ENCODE data around the gene ZNF169. TPM values are rescaled to one million over a fixed set of nuclear protein-coding genes. Genes with fewer than 3 reads are reported as not detected.
A peak's percentile ranks its signal among the peaks of the same experiment; 100 is the strongest.
"Not testable (repeated sequence)": the region's sequence is repeated elsewhere in the genome, so short reads cannot be mapped to it uniquely, and the experiment has no call there.

Gene ZNF169
- total RNA-seq, 2 donors from 2014 or later, result 7.7 to 7.8 TPM

GRCh38 chr9:94250456-94250855 is 8.6 kb upstream of the ZNF169 start:
- no peaks in the 10 kb centered on the region for H3K27me3 Mint-ChIP-seq (ENCODE audit: insufficient read depth)
- peaks cover 15% of the 10 kb centered on the region for H3K4me1 Mint-ChIP-seq
- H3K36me3 Mint-ChIP-seq (ENCODE audit: low read depth), result no peaks in the 10 kb centered on the region
- H3K9me3 ChIP-seq (ENCODE audit: control insufficient read depth, low read length), result peaks cover 1% of the 10 kb centered on the region
- 51 to 68% methylated on average over 4 of the region's 4 CpGs for WGBS, 2 experiments (ENCODE audit: insufficient coverage in 1 of 2, insufficient read length in 1 of 2)
- no peaks in the 10 kb centered on the region for H3K27me3 ChIP-seq (ENCODE audit: control insufficient read depth, insufficient read depth, low read length, poor library complexity, severe bottlenecking)
- peak; percentile 76 for DNase-seq
- no peak overlapping the region for H3K4me3 ChIP-seq (ENCODE audit: low read length)
- no peak overlapping the region for H3K4me3 Mint-ChIP-seq
- H3K9me3 Mint-ChIP-seq, result peaks cover 4% of the 10 kb centered on the region
- H3K36me3 ChIP-seq (ENCODE audit: control insufficient read depth, insufficient read depth, low read length), result no peaks in the 10 kb centered on the region
- no peak overlapping the region for H3K27ac ChIP-seq (ENCODE audit: low read depth, low read length)
- H3K9ac ChIP-seq (ENCODE audit: extremely low read depth, low read length, poor library complexity, severe bottlenecking), result no peak overlapping the region
- no peak for TF ChIP-seq CTCF (conservative IDR thresholded peaks at IDR 0.05)
- H3K27ac Mint-ChIP-seq, result no peak overlapping the region
- no peaks in the 10 kb centered on the region for H3K4me1 ChIP-seq (ENCODE audit: control insufficient read depth, insufficient read depth, low read length)

GRCh38 chr9:94256007-94256406 is 3.1 kb upstream of the ZNF169 start:
- no peak for DNase-seq
- WGBS, 2 experiments (ENCODE audit: insufficient coverage in 1 of 2, insufficient read length in 1 of 2), result 80 to 97% methylated on average over 1 to 2 of the region's 2 CpGs
- H3K9me3 ChIP-seq (ENCODE audit: control insufficient read depth, low read length), result no peaks in the 10 kb centered on the region
- Mint-ChIP-seq H3K9me3 (no peaks in the 10 kb centered on the region), H3K36me3 (ENCODE audit: low read depth) (peaks cover 2% of the 10 kb centered on the region), H3K27me3 (ENCODE audit: insufficient read depth) (no peaks in the 10 kb centered on the region), H3K27ac (no peak overlapping the region), H3K4me1 (peaks cover 11% of the 10 kb centered on the region), H3K4me3 (no peak overlapping the region)
- H3K27ac ChIP-seq (ENCODE audit: low read depth, low read length), result no peak overlapping the region
- no peak overlapping the region for H3K4me3 ChIP-seq (ENCODE audit: low read length)
- TF ChIP-seq CTCF (conservative IDR thresholded peaks at IDR 0.05), result no peak
- H3K4me1 ChIP-seq (ENCODE audit: control insufficient read depth, insufficient read depth, low read length), result peaks cover 3% of the 10 kb centered on the region
- no peaks in the 10 kb centered on the region for H3K27me3 ChIP-seq (ENCODE audit: control insufficient read depth, insufficient read depth, low read length, poor library complexity, severe bottlenecking)
- no peak overlapping the region for H3K9ac ChIP-seq (ENCODE audit: extremely low read depth, low read length, poor library complexity, severe bottlenecking)
- no peaks in the 10 kb centered on the region for H3K36me3 ChIP-seq (ENCODE audit: control insufficient read depth, insufficient read depth, low read length)

DNA sequence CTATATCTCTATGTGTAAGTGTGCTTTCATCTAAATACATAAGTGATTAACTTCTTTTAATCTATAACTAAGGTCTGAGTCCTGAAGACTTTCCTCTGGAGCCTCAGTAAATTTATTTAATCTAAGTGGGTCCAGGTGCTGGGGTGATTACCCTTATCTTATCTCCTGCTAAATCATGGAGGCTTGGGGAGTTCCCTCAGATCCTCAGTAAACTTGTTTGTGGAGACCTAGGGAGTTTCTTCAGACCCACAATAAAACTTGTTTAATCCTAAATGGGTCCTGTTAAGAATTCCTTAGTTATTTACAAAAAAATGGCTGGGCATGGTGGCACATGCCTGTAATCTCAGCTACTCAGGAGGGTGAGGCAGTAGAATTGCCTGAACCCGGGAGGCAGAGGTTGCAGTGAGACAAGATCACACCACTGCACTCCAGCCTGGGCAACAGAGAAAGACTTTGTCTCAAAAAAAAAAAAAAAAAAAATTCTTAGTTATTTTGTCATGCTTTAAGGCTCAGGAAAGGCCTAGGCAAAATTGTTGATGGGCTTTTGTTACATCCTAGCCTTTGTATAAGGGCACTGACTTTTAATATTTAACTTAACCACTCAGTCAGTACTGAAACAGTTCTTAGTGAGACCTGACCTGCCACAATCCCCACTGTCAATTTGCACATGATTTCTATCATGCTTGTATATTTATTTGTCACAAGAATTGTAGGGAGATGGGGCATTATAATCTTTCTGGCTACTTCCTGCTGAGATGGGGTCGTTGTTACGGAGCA is 6.7 kb downstream of the ZNF169 start:
- Mint-ChIP-seq H3K27ac (peak overlapping the region; percentile 29), H3K36me3 (ENCODE audit: low read depth) (peaks cover 60% of the 10 kb centered on the region), H3K9me3 (peaks cover 45% of the 10 kb centered on the region)
- 83 to 91% methylated on average over 1 to 3 of the region's 3 CpGs for WGBS, 2 experiments (ENCODE audit: insufficient coverage in 1 of 2, insufficient read length in 1 of 2)
- not testable (repeated sequence) for H3K27ac ChIP-seq (ENCODE audit: low read depth, low read length); H3K9ac ChIP-seq (ENCODE audit: extremely low read depth, low read length, poor library complexity, severe bottlenecking); H3K4me3 Mint-ChIP-seq; H3K4me1 Mint-ChIP-seq; H3K4me1 ChIP-seq (ENCODE audit: control insufficient read depth, insufficient read depth, low read length); H3K27me3 ChIP-seq (ENCODE audit: control insufficient read depth, insufficient read depth, low read length, poor library complexity, severe bottlenecking); DNase-seq; H3K27me3 Mint-ChIP-seq (ENCODE audit: insufficient read depth)
- Histone ChIP-seq H3K36me3 (ENCODE audit: control insufficient read depth, insufficient read depth, low read length) (peaks cover 34% of the 10 kb centered on the region), H3K4me3 (ENCODE audit: low read length) (peak overlapping the region; percentile 59), H3K9me3 (ENCODE audit: control insufficient read depth, low read length) (peaks cover 65% of the 10 kb centered on the region)
